HepG2 (cell line): ENCODE data around the gene LOXL3.

Experiments used
- ARNT ChIP-seq: fragments of 450-650 bp; IDR thresholded peaks from 2 replicates; pipeline ENCODE4 v1.6.1; 2017
- CTCF ChIP-seq: sonication (generic); formaldehyde crosslinking; IDR thresholded peaks from 2 replicates; pipeline ENCODE4 v1.5.0; 2020; ENCODE audit warnings: mild to moderate bottlenecking, missing genetic modification reagents, moderate library complexity
- EZH2 ChIP-seq: conservative IDR thresholded peaks from 2 replicates; pipeline ENCODE4 v1.6.1; 2012; ENCODE audit warnings: mild to moderate bottlenecking, low read depth, low read length, moderate library complexity
- HINFP ChIP-seq: sonication (generic); formaldehyde crosslinking; IDR thresholded peaks from 2 replicates; pipeline ENCODE4 v1.4.0; 2020; ENCODE audit warnings: low read depth, mild to moderate bottlenecking, missing genetic modification reagents
- NFYB ChIP-seq: sonication (generic); formaldehyde crosslinking; IDR thresholded peaks from 2 replicates; pipeline ENCODE4 v1.4.0; 2020; ENCODE audit warnings: missing genetic modification reagents
- PBX3 ChIP-seq: sonication (generic); formaldehyde crosslinking; IDR thresholded peaks from 2 replicates; pipeline ENCODE4 v1.8.1; 2023; ENCODE audit warnings: missing genetic modification reagents, inconsistent platforms, borderline replicate concordance
- POLR2A ChIP-seq, 2 experiments: IDR thresholded peaks; 2 replicates each; pipeline ENCODE4 v1.6.1; 2011; ENCODE audit warnings: low read depth in 2 of 2, low read length in 2 of 2, mild to moderate bottlenecking in 1 of 2, moderate library complexity in 1 of 2; ENCODE audit not compliant: insufficient read depth in 1 of 2
- POLR2G ChIP-seq: fragments of 200-400 bp; formaldehyde crosslinking; IDR thresholded peaks from 2 replicates; pipeline ENCODE4 v1.6.1; 2018; ENCODE audit warnings: mild to moderate bottlenecking, low read depth, low read length, moderate library complexity
- RAD21 ChIP-seq: fragments of 450-650 bp; formaldehyde crosslinking; IDR thresholded peaks from 2 replicates; pipeline ENCODE4 v1.5.0; 2020; ENCODE audit warnings: mild to moderate bottlenecking
- TAF1 ChIP-seq: sonication (generic); formaldehyde crosslinking; IDR thresholded peaks from 2 replicates; pipeline ENCODE4 v1.4.0; 2020; ENCODE audit warnings: missing genetic modification reagents
- TCF7L2 ChIP-seq: IDR thresholded peaks from 2 replicates; pipeline ENCODE4 v1.6.1; 2011; ENCODE audit warnings: mild to moderate bottlenecking, low read depth, low read length, moderate library complexity
- ZNF160 ChIP-seq: sonication (generic); formaldehyde crosslinking; IDR thresholded peaks from 2 replicates; pipeline ENCODE4 v1.8.0; 2022; ENCODE audit warnings: mild to moderate bottlenecking, inconsistent platforms, missing genetic modification reagents
- ZNF224 ChIP-seq: sonication (generic); formaldehyde crosslinking; IDR thresholded peaks from 2 replicates; pipeline ENCODE4 v1.5.0; 2020; ENCODE audit warnings: mild to moderate bottlenecking, missing genetic modification reagents
- ZNF263 ChIP-seq: sonication (generic); formaldehyde crosslinking; IDR thresholded peaks from 2 replicates; pipeline ENCODE4 v1.4.0; 2020; ENCODE audit warnings: missing genetic modification reagents

- TF ChIP-seq ZNF263 (CRISPR knock-in tag) (no peak), POLR2A (IDR thresholded peaks at IDR 0.05; ENCODE audit: insufficient read depth in 1 of 2, low read depth in 2 of 2, low read length in 2 of 2) (no peak; a peak in 1 of 4 replicates), ZNF224 (CRISPR knock-in tag) (no peak), RAD21 (no peak), CTCF (CRISPR knock-in tag) (no peak), POLR2G (no peak; the same call in 1 of the 2 replicates), ZNF160 (CRISPR knock-in tag) (no peak), ARNT (no peak), PBX3 (CRISPR knock-in tag) (no peak), EZH2 (no peak), NFYB (CRISPR knock-in tag) (no peak), HINFP (no peak), TCF7L2 (no peak), TAF1 (CRISPR knock-in tag) (no peak)
Measured at GRCh38 chr2:74495440-74495839, 58.3 kb downstream of the LOXL3 start.
